SK-N-SH (cell line): ENCODE data around the gene FGF18.

Experiments used
- CTCF ChIP-seq: fragments of 200-600 bp; sonication (generic); IDR thresholded peaks from 2 replicates; pipeline ENCODE4 v1.6.1; 2017; ENCODE audit warnings: antibody characterized with exemption, mild to moderate bottlenecking, moderate library complexity
- EP300 ChIP-seq, 2 experiments: IDR thresholded peaks; 2 replicates each; pipeline versions ENCODE4 v1.4.0 to v1.6.1; 2012; ENCODE audit warnings: borderline replicate concordance in 1 of 2, low read depth in 1 of 2, low read length in 1 of 2
- POLR2AphosphoS5 ChIP-seq: IDR thresholded peaks from 2 replicates; pipeline ENCODE4 v1.6.1; 2012; ENCODE audit warnings: low read depth, low read length
- YY1 ChIP-seq: IDR thresholded peaks from 2 replicates; pipeline ENCODE4 v1.4.0; 2012; ENCODE audit warnings: low read depth, mild to moderate bottlenecking

- TF ChIP-seq EP300 (IDR thresholded peaks at IDR 0.05; ENCODE audit: borderline replicate concordance in 1 of 2, low read depth in 1 of 2, low read length in 1 of 2) (no peak), CTCF (no peak), POLR2AphosphoS5 (no peak), YY1 (no peak)
These were observed 73.3 kb downstream of the FGF18 start for GRCh38 chr5:171492781-171493180.
